ENCODE data around the gene EPHB2. TPM values are rescaled to one million over a fixed set of nuclear protein-coding genes. Genes with fewer than 3 reads are reported as not detected.

Gene EPHB2
- total RNA-seq, 1 donor from 2014 or later: 40.3 TPM

DNA sequence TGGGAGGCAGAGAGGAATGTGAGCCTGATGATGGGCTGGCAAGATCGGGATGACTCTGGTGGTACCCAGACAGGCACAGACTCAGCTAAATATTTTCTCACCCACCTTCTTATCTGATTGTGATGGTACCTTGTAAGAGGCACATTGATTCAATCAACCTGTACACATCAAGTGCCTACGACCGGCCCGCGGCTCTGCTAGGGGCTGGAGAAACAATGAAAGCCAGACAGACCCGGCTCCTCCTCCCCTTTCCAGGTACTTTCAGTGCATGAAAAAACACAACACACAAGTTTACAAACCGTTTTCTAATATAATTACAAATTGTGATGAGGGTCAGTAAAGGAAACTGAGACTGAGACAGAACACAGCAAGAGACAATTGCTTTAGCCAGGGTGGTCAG is 147.0 kb downstream of the EPHB2 start:
- H3K36me3 Mint-ChIP-seq: peaks cover 6% of the 10 kb centered on the region
- no peaks in the 10 kb centered on the region for H3K27me3 Mint-ChIP-seq
- no peaks in the 10 kb centered on the region for H3K4me1 Mint-ChIP-seq (ENCODE audit: unreplicated experiment)
- no peak overlapping the region for H3K27ac Mint-ChIP-seq
- no peaks in the 10 kb centered on the region for H3K9me3 Mint-ChIP-seq
- no peak for TF ChIP-seq CTCF (conservative IDR thresholded peaks at IDR 0.05)
- DNase-seq (ENCODE audit: extremely low spot score, unreplicated experiment): no peak
- H3K4me3 Mint-ChIP-seq: no peak overlapping the region

DNA sequence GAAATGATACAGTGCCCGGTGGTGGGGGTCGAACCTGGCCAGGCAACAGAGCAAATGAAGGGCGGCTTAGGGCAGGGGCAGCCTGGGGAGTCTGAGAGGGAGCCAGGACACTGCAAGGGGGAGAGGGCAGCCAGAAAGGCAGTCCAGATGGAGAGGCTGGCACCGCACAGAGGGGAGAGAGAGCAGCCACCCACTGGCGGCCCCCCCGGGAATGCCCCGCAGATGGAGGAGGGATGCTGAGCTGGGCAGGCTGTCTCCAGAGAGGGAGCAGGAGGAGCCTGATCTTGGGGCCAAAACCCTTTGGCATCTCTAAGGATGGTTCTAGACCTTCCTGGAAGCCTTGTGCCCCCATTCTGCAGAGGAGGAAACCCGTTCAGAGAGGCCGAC is 149.8 kb downstream of the EPHB2 start:
- Mint-ChIP-seq H3K27ac (no peak overlapping the region), H3K4me1 (ENCODE audit: unreplicated experiment) (no peaks in the 10 kb centered on the region), H3K9me3 (no peaks in the 10 kb centered on the region), H3K4me3 (no peak overlapping the region), H3K36me3 (peaks cover 13% of the 10 kb centered on the region), H3K27me3 (no peaks in the 10 kb centered on the region)
- no peak for DNase-seq (ENCODE audit: extremely low spot score, unreplicated experiment)
- TF ChIP-seq CTCF (conservative IDR thresholded peaks at IDR 0.05): no peak

DNA sequence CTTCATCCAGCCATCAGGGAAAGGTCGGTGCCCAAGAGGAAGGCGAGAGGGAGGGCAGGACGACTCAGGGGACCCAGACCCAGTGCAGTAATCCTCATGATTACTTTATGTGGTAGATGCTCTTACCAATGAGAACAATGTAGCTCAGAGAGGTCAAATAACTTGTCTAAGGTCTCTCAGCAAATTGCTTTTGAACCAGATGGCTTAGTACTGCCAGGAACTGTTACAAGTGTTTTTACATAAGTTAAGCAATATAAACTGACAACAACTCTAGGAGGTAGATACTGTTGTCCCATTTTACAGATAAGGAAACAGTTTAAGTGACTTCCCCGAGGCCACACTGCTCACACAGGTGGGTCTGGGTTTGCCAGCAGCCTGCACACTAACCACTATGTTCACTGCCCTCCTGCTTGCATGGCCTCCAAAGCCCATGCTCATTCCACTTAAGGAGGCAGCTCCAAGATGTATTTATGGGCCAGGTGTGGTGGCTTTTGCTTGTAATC is 150.3 kb downstream of the EPHB2 start:
- no peak for DNase-seq (ENCODE audit: extremely low spot score, unreplicated experiment)
- Mint-ChIP-seq H3K27me3 (no peaks in the 10 kb centered on the region), H3K4me3 (no peak overlapping the region), H3K9me3 (no peaks in the 10 kb centered on the region), H3K4me1 (ENCODE audit: unreplicated experiment) (no peaks in the 10 kb centered on the region), H3K27ac (no peak overlapping the region), H3K36me3 (peaks cover 16% of the 10 kb centered on the region)
- TF ChIP-seq CTCF (conservative IDR thresholded peaks at IDR 0.05): no peak

- Mint-ChIP-seq H3K27me3 (no peaks in the 10 kb centered on the region), H3K36me3 (peaks cover 22% of the 10 kb centered on the region), H3K27ac (peak overlapping the region; percentile 66), H3K4me3 (no peak overlapping the region), H3K9me3 (no peaks in the 10 kb centered on the region), H3K4me1 (ENCODE audit: unreplicated experiment) (no peaks in the 10 kb centered on the region)
- peak; percentile 97 for TF ChIP-seq CTCF (conservative IDR thresholded peaks at IDR 0.05)
- DNase-seq (ENCODE audit: extremely low spot score, unreplicated experiment): no peak
Measured at GRCh38 chr1:22861764-22862440, 151.3 kb downstream of the EPHB2 start.

DNA sequence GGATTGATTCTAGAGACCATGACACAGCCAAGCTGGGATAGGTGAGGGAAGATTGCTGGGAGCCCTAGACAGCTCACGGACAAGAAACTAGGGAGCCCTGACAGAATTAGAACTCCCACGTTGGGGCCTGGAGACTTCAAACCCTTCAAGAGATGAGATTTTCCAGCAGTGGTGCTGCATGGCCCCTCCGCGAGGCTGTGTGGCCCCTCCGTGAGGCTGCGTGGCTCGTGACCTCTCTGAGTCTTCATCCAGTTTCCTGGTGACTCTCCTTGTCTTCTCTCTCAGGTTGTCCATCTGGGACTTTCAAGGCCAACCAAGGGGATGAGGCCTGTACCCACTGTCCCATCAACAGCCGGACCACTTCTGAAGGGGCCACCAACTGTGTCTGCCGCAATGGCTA is 152.1 kb downstream of the EPHB2 start:
- TF ChIP-seq CTCF (conservative IDR thresholded peaks at IDR 0.05): no peak
- Mint-ChIP-seq H3K27ac (no peak overlapping the region), H3K4me1 (ENCODE audit: unreplicated experiment) (no peaks in the 10 kb centered on the region), H3K4me3 (no peak overlapping the region), H3K36me3 (peaks cover 27% of the 10 kb centered on the region), H3K27me3 (no peaks in the 10 kb centered on the region), H3K9me3 (no peaks in the 10 kb centered on the region)
- DNase-seq (ENCODE audit: extremely low spot score, unreplicated experiment): no peak

Data from type B pancreatic cell (in vitro differentiated cells).